Gastrocnemius medialis (tissue), 4 donors: ENCODE measurements around the gene MAP4K5.

Experiments
- CTCF ChIP-seq, 5 experiments: fragments of 450-650 bp in 3 of 5; fragments of 200-600 bp in 2 of 5; sonication (generic) in 2 of 5; IDR thresholded peaks in 4 of 5; conservative IDR thresholded peaks in 1 of 5; 1 replicate in 4 of 5; 2 replicates in 1 of 5; pipeline ENCODE4 v1.5.1; 2016 to 2019; ENCODE audit warnings: antibody characterized with exemption in 5 of 5, mild to moderate bottlenecking in 3 of 5, moderate library complexity in 3 of 5
- POLR2A ChIP-seq, 2 donors: fragments of 450-650 bp; IDR thresholded peaks; one replicate each; pipeline ENCODE4 v1.6.1; 2017; ENCODE audit warnings: antibody characterized with exemption in 2 of 2, mild to moderate bottlenecking in 2 of 2, moderate library complexity in 2 of 2

- TF ChIP-seq CTCF (IDR thresholded peaks at IDR 0.05 in 4 of 5, conservative IDR thresholded peaks at IDR 0.05 in 1 of 5) = no peak
- TF ChIP-seq POLR2A (IDR thresholded peaks at IDR 0.05) = no peak
These were observed 43.8 kb downstream of the MAP4K5 start for GRCh38 chr14:50488521-50488920.
